IPS-18c (cell line): ENCODE results near the gene CKAP2L.

Experiments used
- H3K4me3 ChIP-seq: 2 replicates; pipeline ENCODE4 v1.7.0; 2013; ENCODE audit warnings: low read depth, mild to moderate bottlenecking, low read length, moderate library complexity; ENCODE audit not compliant: insufficient read depth
- H3K9me3 ChIP-seq: one replicate; pipeline ENCODE4 v1.6.1; 2013; ENCODE audit warnings: mild to moderate bottlenecking, low read length, moderate library complexity; ENCODE audit not compliant: control insufficient read depth, insufficient read depth

The CKAP2L gene

GRCh38 chr2:112749755-112750559 lies 14.5 kb downstream of the CKAP2L start:
- no peaks in the 10 kb centered on the region for H3K9me3 ChIP-seq
- no peak overlapping the region for H3K4me3 ChIP-seq

- H3K4me3 ChIP-seq, result no peak overlapping the region
- H3K9me3 ChIP-seq, result no peaks in the 10 kb centered on the region
Observed at GRCh38 chr2:112740527-112740926, 23.9 kb downstream of the CKAP2L start.

GRCh38 chr2:112737542-112738232 lies 26.7 kb downstream of the CKAP2L start:
- Histone ChIP-seq H3K4me3 (no peak overlapping the region), H3K9me3 (no peaks in the 10 kb centered on the region)

DNA sequence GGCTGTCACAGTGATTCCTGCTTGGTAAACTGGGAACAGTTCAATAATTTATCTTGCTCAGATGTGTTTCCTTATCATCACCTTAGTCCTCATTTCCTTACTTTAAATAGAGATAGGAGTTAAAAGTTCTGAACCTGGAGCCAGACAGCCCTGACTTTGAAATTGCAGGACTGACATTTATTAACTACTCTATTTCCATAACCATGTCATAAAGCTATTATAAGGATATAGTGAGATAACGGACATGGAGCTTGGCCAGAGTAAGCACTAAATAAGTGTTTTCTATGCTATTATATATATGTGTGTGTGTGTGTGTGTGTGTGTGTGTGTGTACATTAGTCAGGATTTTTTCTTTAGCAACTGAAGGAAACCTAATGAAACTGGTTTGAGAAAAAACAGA lies 30.5 kb downstream of the CKAP2L start:
- no peak overlapping the region for H3K4me3 ChIP-seq
- no peaks in the 10 kb centered on the region for H3K9me3 ChIP-seq

- no peaks in the 10 kb centered on the region for H3K9me3 ChIP-seq
Observed at GRCh38 chr2:112733456-112733855, 31.0 kb downstream of the CKAP2L start.

DNA sequence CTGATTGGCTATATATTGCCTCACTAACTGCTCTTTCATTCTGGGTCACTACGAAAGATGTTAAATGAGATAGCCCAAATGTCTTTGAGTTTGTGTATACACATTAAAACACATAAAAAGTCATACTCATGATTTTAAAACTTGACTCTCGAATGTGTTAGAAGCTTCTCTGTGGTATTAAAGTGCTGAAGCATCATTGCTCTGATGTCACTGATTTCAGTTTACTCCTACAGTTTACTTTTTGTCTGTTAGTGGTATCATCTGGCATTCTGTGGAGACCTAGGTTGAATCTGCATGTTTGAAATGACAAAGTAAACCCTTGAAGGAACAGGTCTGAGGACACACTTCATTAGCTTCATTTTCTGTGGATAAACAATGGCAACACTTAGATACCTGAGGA lies 32.9 kb downstream of the CKAP2L start:
- Histone ChIP-seq H3K4me3 (no peak overlapping the region), H3K9me3 (no peaks in the 10 kb centered on the region)

More at GRCh38 chr2:112733456-112733855, 31.0 kb downstream of the CKAP2L start:
- no peak overlapping the region for H3K4me3 ChIP-seq

DNA sequence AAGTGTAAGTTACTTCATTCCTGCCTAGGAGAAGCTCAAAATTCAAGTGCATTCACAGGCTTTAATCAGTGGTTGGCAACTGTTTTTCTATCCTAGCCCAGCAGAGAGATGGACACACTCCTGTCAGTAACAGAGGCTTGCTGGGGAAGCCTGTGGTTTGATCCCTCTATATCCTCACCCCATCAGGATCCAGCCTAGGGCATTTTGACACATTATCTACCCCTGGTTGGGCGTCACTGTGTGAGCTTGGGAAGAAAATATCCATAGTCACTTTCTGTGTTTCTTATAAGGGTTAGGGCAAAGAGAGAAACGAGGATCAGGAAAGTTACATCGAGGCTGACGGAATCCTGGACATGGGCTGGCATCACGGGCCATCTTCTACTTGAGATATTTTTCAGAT lies 33.6 kb downstream of the CKAP2L start:
- H3K4me3 ChIP-seq, result no peak overlapping the region
- H3K9me3 ChIP-seq, result no peaks in the 10 kb centered on the region

- H3K9me3 ChIP-seq, result no peaks in the 10 kb centered on the region
Observed at GRCh38 chr2:112730216-112730615, 34.2 kb downstream of the CKAP2L start.

GRCh38 chr2:112728378-112729175 lies 35.8 kb downstream of the CKAP2L start:
- Histone ChIP-seq H3K9me3 (no peaks in the 10 kb centered on the region), H3K4me3 (no peak overlapping the region)

More at GRCh38 chr2:112730216-112730615, 34.2 kb downstream of the CKAP2L start:
- no peak overlapping the region for H3K4me3 ChIP-seq

- H3K4me3 ChIP-seq, result no peak overlapping the region
- no peaks in the 10 kb centered on the region for H3K9me3 ChIP-seq
Observed at GRCh38 chr2:112728029-112728362, 36.4 kb downstream of the CKAP2L start.

DNA sequence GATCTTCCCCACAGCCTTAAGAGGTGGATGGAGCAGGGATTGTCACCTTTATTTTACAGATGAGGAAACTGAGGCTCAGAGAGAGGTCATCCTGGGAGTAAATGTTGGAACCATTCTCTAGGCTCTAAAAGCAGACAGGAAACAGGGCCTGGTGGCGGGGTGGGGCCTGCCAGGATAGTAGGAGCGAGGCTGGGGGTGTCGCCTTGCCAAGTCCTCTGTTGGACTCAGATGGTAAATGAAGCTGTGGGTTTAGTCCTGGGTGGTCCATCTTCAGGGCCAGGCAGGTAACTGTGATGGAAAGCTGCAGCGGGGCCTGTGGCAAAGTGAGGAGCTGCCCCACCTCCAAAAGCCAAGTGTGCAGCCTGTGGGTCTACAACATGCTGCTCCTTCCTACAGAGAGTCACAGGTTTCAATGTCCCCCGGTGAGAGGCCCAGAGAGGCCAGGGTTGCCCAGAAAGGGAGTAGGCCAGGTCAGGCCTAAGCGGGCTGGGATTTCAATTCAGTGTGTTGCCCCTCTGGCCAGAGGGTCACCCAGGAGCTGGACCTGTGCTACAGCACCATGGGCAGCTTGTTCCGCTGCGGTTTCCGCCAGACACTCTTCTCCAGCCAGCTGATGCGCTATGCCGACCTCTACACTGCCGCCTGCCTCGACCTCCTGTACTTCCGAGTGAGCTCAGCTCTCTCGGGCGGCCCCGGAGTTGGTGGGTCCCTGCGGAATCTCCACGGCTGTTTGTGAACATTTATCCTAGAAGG lies 37.0 kb downstream of the CKAP2L start:
- no peak overlapping the region for H3K4me3 ChIP-seq
- H3K9me3 ChIP-seq, result no peaks in the 10 kb centered on the region

GRCh38 chr2:112726487-112727190 lies 37.8 kb downstream of the CKAP2L start:
- H3K4me3 ChIP-seq, result no peak overlapping the region
- H3K9me3 ChIP-seq, result no peaks in the 10 kb centered on the region

DNA sequence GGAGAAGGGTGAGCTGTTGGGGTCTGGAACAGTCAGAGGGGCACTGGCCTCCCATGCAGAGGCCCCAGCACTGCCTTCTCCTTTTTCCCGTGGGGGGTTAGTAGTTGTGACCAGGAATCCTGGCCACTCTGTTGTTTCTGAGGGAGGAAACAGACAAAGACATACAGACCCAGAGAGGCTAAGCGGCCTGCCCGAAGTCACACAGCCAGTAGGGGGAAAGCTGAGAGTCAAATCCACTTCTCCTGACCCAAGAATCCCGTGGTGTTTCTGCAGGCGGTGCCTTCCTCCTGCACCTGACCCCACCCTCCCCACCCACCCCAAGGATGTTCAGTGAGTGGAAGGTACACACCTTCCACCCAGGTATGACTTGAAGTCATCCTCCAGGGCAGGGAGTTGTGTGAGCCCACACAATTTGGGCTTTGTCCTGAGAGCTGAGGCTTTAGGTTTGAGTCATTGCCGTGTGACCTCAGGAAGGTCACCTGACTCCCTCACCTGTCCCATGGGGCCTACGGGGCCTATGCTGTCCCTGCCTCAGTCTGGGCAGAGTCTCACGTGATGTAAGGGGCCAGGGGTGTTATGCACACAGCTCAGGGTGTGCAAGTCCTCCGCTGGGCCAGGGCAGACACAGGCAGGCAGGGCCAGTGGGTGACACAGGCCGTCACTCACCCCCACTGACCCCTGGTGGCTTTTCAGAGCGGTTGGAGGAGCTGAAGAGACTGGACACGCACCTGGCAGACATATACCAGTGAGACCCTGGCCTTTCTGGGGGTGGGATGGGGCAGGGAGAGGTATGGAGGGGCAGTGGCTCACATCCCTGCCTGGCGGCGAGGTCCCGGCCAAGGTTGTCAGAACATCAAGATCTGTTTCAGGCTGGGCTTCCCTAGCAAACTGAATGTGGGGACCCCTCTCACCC lies 38.6 kb downstream of the CKAP2L start:
- Histone ChIP-seq H3K9me3 (no peaks in the 10 kb centered on the region), H3K4me3 (no peak overlapping the region)

- Histone ChIP-seq H3K4me3 (no peak overlapping the region), H3K9me3 (no peaks in the 10 kb centered on the region)
Observed at GRCh38 chr2:112724591-112725525, 39.6 kb downstream of the CKAP2L start.

- H3K9me3 ChIP-seq, result no peaks in the 10 kb centered on the region
- H3K4me3 ChIP-seq, result no peak overlapping the region
Observed at GRCh38 chr2:112723995-112724394, 40.4 kb downstream of the CKAP2L start.
